ENCODE data around the gene MGLL.

DNA sequence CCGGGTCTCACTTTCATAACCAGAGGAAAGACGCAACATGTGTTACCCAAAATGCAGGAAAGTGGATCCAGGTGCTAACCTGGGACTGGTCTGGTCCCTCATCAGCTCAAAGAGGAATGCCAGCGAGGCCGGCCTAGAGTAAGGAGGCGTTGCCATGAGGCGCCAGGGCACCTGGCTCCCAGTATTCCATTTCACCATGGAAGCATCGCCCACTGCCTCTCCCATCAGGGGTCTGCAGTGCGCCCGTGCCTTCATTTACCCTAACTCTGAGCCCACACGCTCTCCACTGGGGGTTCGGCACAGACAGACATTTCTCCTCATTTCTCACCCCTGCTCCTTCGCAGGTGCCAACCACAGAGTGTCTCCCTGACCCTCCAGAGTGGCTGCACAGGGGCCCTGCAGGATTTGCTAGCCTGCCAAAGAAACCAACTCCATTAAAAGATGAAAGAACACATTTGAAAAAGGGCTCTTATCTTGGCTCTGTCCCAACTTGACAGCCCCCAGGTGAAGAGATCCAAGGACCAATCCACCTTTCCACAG, 88.1 kb downstream of the MGLL start:
- TF ChIP-seq, protein P1, sequence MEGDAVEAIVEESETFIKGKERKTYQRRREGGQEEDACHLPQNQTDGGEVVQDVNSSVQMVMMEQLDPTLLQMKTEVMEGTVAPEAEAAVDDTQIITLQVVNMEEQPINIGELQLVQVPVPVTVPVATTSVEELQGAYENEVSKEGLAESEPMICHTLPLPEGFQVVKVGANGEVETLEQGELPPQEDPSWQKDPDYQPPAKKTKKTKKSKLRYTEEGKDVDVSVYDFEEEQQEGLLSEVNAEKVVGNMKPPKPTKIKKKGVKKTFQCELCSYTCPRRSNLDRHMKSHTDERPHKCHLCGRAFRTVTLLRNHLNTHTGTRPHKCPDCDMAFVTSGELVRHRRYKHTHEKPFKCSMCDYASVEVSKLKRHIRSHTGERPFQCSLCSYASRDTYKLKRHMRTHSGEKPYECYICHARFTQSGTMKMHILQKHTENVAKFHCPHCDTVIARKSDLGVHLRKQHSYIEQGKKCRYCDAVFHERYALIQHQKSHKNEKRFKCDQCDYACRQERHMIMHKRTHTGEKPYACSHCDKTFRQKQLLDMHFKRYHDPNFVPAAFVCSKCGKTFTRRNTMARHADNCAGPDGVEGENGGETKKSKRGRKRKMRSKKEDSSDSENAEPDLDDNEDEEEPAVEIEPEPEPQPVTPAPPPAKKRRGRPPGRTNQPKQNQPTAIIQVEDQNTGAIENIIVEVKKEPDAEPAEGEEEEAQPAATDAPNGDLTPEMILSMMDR (IDR thresholded peaks at IDR 0.05; ENCODE audit: insufficient read depth, low read length, poor library complexity, severe bottlenecking): no peak
- TF ChIP-seq EZH2phosphoT487 (conservative IDR thresholded peaks at IDR 0.05; ENCODE audit: low read length): no peak
